Measurements from ENCODE around the gene NUP37. TPM values are rescaled to one million over a fixed set of nuclear protein-coding genes. Genes with fewer than 3 reads are reported as not detected.
A peak's percentile ranks its signal among the peaks of the same experiment; 100 is the strongest.
"Not testable (repeated sequence)": the region's sequence is repeated elsewhere in the genome, so short reads cannot be mapped to it uniquely, and the experiment has no call there.

Gene NUP37
- total RNA-seq, 1 donor, result 15.1 TPM

DNA sequence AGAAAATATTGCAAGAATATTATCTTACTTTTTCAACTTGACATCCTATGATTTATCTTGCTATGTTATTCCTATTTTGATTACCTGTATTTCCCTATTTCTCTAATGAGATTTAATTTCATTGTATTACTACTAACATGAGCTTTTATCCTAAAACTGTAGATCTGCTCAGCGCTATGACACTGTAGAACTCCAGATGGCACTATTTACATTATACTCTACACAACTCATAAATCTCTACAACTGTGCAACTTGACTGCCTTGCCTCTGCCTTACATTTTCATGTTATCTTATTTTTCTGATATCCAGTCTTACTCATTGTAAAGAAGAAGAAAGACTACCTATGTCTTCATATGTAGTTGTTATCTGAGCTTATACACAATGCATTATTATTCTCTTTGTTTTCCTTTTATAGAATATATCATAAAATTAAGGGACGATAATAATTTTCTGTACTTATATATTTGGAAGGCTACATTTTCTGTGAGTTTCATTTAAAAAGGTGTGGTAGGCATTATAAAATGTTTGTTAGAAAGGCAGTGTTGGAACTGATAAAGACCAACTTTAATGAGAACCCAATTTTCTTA is 24.1 kb downstream of the NUP37 start:
- DNase-seq (ENCODE audit: low read depth in 2 of 3, low spot score in 2 of 3), result peak in 2 of 3 donors; percentile 13 to 48

DNA sequence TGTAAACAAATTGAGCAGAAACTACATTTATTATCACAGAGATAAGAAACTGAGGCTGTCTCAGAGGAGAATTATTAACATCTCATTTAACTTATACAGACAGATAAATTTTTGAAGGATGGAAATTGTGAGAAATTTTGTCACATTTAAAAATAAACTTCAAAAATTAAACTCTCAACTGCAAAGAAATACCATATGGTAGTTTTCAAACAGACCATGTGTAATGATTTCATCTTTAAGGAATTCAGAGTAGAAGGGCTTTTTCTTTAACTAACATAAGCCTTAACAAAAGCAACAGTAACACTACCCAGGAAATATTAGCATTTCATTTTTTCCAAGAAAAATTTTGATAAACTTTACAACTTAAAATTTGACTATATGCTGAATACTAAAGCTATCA is 26.6 kb downstream of the NUP37 start:
- no peak for DNase-seq (ENCODE audit: low read depth in 2 of 3, low spot score in 2 of 3)

DNA sequence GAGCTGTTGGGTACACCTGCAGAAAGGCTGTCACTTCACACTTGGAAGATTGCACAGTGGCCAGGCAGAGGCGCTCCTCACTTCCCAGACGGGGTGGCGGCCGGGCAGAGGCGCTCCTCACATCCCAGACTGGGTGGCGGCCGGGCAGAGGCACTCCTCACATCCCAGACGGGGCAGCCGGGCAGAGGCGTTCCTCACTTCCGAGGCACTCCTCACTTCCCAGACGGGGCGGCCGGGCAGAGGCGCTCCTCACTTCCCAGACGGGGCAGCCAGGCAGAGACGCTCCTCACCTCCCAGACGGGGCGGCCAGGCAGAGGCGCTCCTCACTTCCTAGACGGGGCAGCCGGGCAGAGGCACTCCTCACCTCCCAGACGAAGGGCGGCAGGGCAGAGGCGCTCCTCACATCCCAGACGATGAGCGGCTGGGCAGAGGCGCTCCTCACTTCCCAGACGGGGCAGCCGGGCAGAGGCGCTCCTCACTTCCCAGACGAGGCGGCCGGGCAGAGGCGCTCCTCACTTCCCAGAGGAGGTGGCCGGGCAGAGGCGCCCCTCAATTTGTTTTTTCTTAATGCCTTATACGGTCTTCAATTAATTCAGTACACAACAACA is 30.6 kb downstream of the NUP37 start:
- not testable (repeated sequence) for DNase-seq (ENCODE audit: low read depth in 2 of 3, low spot score in 2 of 3)

DNA sequence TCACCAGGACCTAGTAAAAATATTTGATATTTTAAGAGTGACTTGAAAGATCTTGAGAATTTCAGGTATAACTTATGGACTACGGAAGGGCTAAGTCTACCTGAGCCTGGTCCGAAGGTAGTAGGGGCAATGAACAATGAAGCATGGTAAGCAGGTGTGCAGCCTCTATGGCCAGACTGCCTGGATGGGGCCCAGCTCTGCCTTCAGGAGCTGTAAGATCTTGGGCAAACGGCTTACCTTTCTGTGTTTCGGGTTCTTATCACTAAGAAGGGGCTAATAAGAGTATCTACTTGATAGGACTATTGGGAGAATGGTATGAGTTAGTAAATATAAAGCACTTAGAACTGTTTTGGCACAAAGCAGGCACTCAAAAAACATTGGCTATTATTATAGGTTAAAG is 39.1 kb downstream of the NUP37 start:
- no peak for DNase-seq (ENCODE audit: low read depth in 2 of 3, low spot score in 2 of 3)

DNA sequence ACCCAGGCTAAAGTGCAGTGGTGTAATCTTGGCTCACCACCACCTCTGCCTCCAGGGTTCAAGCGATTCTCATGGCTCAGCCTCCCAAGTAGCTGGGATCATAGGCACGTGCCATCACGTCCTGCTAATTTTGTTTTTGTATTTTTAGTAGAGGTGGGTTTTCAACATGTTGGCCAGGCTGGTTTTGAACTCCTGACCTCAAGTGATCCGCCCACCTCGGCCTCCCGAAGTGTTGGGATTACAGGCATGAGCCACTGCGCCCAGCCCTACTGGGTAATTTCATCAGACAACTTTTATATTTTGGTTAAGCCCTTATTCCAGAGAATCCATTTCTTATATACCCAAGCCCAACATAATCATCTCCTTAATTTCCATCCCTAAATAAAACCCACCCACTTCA is 47.8 kb downstream of the NUP37 start:
- not testable (repeated sequence) for DNase-seq (ENCODE audit: low read depth in 2 of 3, low spot score in 2 of 3)

DNA sequence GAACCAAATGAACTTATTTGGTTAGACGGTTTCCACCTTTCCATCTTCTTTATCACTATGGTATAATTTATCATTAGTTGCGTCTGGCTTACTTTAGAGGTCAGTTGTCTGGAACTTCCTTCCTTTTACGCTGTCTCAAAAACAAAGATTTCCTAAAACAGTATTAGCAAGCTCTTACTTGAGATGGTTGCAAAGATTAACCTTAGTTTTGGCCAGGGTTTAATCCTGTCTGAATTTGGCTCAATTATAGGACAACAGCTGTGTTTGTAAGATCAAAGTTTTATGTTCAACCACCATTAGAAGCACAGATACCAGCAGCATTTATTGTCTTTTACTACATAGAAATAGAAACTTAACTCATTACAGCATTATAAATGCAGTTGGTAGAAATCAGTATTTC is 50.2 kb downstream of the NUP37 start:
- no peak for DNase-seq (ENCODE audit: low read depth in 2 of 3, low spot score in 2 of 3)

DNA sequence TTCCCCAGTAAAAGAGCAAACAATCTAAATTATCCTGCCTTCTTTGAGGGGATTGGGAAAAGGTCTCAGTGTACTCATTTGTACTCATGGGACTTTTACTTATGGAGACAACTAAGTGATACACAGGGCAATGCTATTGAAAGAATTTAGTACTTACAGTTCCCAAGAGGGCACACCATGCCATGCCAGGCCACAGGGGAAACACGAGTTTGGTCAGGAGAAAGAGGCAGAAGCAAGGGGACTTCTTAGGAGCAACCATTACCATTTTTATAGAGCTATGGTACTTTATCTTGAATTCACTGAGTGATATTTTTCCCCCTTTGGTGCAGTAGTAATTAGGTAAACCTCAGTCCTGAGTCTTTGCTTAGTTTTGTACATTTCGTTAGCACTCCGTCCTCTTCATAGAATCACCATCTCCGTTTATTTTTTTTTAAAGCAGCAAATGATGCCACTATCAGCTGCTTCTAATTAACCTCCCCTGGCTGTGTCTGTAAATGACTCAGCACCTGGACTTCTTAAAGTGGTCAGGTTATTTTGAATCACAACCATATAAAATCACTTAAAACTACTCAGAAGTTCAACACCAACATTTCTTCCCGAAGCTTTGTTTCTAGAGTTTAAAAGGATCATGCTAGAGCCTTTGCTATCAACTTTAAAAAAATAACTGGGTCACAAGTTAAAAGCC is 52.2 kb downstream of the NUP37 start:
- no peak for DNase-seq (ENCODE audit: low read depth in 2 of 3, low spot score in 2 of 3)

DNA sequence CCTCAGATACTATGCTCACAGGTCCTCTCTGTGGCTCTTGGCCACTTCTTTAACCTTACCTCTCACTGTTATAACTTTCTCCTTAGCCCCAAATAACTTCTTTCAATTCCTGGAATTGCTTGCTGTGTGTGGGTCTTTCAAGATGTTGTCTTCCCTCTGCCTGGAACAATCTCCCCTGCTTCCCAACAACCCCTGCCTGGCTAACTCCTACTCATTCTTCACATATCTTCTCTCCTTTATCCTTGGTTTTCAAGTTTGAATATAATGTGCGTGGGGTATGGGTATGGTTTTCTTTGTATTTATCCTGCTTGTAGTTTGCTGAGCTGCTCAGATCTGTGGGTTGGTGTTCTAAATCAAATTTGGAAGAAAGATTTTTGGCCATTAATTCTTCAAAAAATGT is 55.4 kb downstream of the NUP37 start:
- DNase-seq (ENCODE audit: low read depth in 2 of 3, low spot score in 2 of 3), result no peak

DNA sequence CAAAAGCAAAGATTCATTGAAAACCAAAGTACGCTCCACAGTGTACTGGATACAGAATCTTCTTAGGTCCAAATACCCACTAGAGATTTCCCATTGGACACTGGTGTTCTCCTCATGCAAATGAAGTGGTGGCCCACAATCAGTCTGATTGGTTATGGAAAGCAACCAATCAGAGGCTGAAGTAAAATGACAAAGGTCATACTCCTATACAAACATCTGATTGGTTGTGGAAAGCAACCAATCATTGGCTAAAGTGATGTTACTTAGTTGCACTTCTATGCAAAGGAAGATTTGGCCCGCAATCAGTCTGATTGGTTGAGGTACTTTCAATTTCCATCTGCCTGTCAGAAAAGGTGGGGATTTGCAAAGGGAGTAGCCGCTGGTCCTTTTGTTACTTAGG is 56.8 kb downstream of the NUP37 start:
- DNase-seq (ENCODE audit: low read depth in 2 of 3, low spot score in 2 of 3), result peak in 1 of 3 donors; percentile 8

DNA sequence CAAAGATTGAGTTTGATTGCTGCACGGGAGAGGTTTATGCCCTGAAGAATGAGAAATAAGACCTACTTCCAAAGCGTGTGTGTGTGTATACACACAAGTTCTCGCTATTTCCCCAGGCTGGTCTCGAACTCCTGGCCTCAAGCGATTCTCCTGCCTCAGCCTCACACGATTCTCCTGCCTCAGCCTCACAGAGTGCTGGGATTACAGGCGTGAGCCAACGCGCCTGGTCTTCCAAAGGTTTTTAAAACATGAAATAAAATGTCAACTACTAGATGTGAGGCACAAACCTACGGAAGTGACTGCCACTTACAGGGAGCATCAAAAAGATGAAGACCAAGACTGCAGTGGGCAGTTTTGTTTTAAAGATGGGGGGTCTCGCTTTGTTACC is 57.5 kb downstream of the NUP37 start:
- DNase-seq (ENCODE audit: low read depth in 2 of 3, low spot score in 2 of 3), result no peak

DNA sequence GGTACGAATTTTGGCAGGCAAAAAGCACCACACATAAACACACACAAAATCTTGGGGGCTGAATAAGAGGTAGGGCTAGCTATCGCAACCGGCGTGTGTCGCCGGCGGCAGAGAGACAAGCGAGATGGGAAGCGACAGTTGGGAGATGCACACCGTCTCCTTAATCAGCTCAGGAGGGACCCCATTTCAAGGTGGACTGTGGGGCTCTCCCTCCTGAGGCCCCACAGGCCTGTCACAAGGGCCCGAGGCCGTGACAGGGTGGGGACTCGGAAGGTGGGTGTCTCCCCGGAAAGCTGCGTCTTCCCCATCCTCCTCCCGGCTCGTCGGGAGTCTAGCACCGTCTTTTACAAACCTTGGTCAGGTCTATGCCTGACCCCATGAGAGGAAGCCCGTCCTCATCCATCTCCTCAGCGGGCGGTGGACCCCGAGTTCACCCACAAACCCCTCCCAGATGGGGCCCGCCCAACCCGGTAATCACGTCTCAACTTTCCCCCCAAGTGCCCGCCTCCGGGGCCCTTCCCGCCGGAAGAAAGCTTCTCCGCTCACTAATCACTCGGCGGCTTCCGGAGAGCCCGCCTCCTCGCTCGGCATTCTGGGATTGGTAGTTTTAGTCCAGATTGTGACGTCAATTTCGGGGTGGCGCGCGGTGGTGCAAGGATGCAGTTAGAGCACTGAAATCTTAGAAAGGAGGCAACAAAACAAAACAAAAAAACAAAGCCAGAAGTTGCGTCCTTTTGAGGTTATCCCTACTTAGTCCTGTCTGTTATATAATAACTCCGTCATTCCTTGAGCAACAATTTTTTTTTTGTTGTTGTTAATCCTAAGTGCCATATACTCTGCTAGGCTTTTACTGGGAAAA is 58.1 kb downstream of the NUP37 start, which contains the start of gene WASHC3:
Gene WASHC3, minus strand, starts transcription at position 432 of the 859 bp plus-strand sequence. Its CDS starts 29 bp downstream, at position 403.
- DNase-seq (ENCODE audit: low read depth in 2 of 3, low spot score in 2 of 3), result peak; percentile 78 to 98 (median 95)

DNA sequence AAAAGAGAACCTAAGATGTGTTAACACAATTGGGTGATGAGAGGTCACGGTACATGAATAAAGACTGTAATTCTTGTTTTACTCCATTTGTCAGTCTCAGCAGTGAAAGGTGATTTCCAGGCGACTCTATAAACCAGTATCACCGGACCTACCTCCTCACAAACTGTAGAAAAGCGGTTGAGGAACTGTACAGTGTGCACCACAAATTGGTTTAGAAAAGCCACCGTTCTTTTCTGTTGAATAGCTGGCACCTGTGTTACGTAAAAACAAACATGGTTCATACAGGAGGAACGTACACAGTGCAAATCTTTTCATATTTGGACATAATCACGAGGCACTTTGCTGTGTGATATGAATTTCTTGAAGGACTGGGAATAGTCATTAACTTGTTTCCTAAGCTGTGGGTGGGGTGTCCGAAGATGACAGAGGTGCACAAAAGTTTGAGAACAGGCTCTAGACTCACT is 58.8 kb downstream of the NUP37 start:
- peak in 2 of 3 donors; percentile 33 to 66 for DNase-seq (ENCODE audit: low read depth in 2 of 3, low spot score in 2 of 3)

DNA sequence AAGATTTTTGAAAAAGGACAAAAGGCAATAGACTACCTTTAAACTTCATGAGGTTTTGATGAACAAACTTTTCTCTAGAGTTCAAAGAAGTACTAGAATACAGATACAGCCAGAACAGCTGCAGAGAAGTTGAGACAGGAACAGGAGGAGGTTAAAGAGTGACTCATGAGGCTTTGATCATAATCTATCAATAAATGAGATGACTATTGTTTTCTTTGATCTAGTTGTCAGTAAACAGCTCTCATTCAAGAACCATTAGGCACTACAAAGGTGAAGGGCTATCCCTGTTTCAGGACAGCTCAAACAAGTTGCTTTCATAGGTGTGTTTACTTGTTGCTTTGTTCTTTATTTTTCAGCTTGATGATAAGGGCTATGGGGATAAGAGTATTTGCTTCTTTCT is 60.6 kb downstream of the NUP37 start:
- DNase-seq (ENCODE audit: low read depth in 2 of 3, low spot score in 2 of 3), result no peak

DNA sequence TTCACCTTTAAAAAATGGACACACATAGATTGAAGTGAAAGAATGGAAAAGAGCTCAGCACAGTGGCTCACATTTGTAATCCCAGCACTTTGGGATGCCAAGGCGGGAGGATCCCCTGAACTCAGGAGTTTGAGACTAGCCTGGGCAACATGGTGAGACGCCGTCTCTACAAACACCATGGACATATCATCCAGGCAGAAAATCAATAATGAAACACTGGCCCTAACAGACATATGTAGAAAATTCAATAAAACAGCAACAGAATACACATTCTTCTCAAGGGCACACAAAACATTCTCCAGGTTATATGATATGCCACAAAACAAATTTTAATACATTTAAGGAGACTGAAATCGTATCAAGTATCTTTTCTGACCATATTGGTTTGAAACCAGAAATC is 65.6 kb downstream of the NUP37 start:
- no peak for DNase-seq (ENCODE audit: low read depth in 2 of 3, low spot score in 2 of 3)

DNA sequence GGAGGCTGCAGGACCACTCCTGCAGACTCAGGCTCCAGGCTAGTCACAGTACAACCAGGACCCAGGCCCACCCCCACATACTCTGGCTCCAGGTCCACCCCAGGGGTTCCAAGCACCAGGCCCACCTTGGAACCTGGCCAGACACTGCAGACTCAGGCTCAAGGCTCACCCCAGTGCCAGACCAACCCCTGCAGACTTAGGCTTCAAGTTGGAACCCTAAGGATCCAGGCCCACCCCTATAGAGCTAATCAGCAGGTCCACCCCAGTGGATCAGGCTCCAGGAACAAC is 66.9 kb downstream of the NUP37 start:
- DNase-seq (ENCODE audit: low read depth in 2 of 3, low spot score in 2 of 3), result no peak

DNA sequence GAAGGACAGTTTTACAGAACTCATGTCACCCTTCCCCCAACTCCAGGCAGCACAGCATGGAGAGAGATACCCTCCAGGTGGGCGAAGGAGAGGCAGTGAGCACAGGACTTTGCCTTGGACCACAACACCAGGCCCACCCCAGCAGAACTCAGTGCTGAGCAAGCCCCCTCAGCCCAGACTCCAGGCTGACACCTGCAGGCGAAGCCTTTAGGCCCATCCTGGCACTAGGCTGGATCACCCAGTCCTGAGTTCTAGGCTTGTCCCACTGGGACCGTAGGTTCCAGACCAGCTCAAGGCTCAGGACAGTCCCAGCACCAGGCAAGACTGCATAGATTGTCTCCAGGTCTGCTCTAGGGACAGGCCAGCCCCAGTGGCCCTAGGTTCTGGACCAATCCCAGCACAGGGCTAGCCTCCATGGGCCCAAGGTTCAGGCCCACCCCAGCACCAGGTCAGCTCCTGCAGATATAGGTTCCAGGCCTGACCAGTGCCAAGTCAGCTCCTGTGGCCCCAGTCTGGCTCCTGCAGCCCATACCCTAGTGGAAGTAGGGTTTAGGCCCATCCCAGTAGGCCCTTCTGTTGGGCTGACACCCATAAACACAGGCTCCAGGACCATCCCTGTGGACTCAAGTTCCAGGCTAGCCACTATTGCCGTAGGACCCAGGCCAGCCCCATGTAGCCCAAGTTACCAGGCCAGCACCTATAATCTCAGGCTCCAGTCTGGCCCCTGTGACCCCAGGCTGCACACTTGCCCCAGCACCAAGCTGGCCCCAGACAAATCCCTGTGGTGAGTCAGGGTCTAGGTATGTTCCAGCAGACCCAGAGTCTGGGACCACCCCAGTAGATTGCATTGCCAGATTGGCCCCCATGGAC is 67.5 kb downstream of the NUP37 start:
- DNase-seq (ENCODE audit: low read depth in 2 of 3, low spot score in 2 of 3), result no peak

DNA sequence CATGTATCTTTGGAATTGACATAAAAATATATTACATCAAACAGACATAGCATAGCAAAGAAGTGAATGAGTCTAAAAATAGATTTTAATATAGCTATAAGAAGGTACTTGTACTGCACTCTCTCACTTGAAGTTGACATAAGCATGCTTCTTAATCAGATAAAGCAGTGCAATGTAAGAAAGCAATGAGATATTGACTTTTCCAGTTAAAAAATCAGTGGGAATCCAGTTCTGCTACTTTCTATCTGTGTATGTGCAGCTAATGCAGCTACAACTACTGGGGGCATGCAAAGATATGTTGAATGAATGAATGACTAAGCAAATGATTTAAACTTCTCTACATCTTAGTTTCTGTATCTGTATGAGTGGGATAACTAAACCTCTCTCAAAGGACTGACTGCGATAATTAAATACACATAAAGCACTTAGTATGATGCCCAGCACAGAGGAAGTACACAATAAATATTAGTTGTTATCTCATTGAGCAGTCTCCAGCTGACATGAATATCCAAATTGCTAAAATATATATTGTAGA is 68.4 kb downstream of the NUP37 start:
- DNase-seq (ENCODE audit: low read depth in 2 of 3, low spot score in 2 of 3), result no peak

DNA sequence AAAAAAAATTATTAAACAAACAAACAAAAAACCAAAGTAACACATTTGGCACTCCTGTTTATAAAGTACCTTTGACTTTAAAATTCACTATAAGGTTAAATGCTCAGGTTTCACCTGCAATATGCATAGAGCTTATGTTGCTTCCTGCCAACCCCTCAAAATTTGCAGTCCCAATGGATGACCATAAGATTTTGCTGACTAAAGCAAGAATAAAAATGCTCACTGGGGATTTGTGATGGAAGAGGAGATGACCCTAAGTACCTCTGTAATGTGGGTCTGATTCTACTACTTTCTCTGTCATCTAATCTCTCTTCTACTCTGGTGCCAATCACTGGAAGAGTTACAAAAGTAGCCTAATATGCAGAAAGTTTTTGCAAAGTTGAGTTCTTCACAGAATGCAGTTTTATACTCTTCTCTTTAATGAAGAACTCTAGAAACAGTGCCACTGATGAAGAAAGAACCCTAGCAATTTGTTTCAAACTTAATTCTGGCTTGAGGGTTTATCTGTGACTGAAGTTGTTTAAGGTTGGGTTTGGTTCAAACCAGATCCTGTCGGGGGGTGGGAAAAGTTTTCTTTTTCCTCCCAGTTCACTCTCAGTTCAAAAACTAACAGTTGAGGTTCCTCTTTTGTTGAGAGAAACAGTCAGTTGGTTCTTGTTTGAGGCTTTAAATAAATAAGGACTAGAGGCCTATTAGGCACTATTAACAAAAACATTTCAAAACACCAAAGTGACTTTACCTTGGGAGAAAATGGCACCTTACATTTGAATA is 69.1 kb downstream of the NUP37 start:
- DNase-seq (ENCODE audit: low read depth in 2 of 3, low spot score in 2 of 3), result peak in 1 of 3 donors; percentile 37

DNA sequence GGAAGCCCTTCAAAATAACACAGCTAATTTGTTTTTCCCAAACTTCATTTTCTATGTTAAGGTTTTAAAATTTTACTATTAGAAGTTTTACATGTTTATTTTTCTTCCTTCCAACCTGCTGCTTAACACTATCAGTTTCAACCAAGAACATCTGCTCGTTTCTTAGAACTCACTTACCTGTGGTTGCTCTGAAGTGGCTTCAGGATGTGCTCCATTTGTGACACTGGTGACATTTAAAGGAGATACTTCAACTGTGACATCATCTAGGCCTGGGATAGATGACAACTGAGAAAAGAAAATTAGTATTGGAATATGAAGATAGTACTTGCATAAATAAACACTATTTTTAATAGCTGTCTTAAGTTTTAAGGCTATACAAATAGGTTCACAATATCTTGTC is 76.0 kb downstream of the NUP37 start:
- DNase-seq (ENCODE audit: low read depth in 2 of 3, low spot score in 2 of 3), result no peak
